Activated naive CD4-positive, alpha-beta T cell treated with anti-CD3 and anti-CD28 coated beads, Interleukin-2, amount 10 ng/mL, durations not matched to agents 7 days and 5 days (primary cell): ENCODE data around the gene FCRLB.
A peak's percentile ranks its signal among the peaks of the same experiment; 100 is the strongest.
"Not testable (repeated sequence)": the region's sequence is repeated elsewhere in the genome, so short reads cannot be mapped to it uniquely, and the experiment has no call there.

Experiments
- CTCF ChIA-PET: fragments of 350-600 bp; sonication (Branson Sonifier 250); formaldehyde crosslinking; loops from one replicate; lab custom pipeline; 2021; ENCODE audit warnings: antibody characterized with exemption; lab: Charles Lee
- DNase-seq: peaks from one replicate; pipeline ENCODE4 v3.0.0-alpha.2; 2020
- H3K27ac Mint-ChIP-seq: one replicate; pipeline ENCODE4 v1.8.0; 2021; ENCODE audit warnings: mild to moderate bottlenecking, moderate library complexity, mixed read lengths
- H3K27me3 Mint-ChIP-seq: one replicate; pipeline ENCODE4 v1.8.0; 2021; ENCODE audit warnings: mild to moderate bottlenecking, mixed read lengths
- H3K36me3 Mint-ChIP-seq: one replicate; pipeline ENCODE4 v1.8.0; 2021; ENCODE audit warnings: mixed read lengths
- H3K4me1 Mint-ChIP-seq: one replicate; pipeline ENCODE4 v1.8.0; 2021; ENCODE audit warnings: mixed read lengths
- H3K4me3 Mint-ChIP-seq: one replicate; pipeline ENCODE4 v1.8.0; 2021; ENCODE audit warnings: mild to moderate bottlenecking, moderate library complexity, mixed read lengths
- H3K9me3 Mint-ChIP-seq: one replicate; pipeline ENCODE4 v1.8.0; 2021; ENCODE audit warnings: mixed read lengths

Gene FCRLB, protein sequence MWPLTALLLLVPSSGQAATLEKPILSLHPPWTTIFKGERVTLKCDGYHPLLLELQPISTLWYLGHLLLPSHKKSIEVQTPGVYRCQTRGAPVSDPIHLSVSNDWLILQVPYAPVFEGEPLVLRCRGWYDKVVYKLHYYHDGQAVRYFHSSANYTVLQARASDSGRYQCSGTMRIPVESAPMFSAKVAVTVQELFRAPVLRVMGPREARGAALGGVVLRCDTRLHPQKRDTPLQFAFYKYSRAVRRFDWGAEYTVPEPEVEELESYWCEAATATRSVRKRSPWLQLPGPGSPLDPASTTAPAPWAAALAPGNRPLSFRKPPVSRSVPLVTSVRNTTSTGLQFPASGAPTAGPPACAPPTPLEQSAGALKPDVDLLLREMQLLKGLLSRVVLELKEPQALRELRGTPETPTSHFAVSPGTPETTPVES

DNA sequence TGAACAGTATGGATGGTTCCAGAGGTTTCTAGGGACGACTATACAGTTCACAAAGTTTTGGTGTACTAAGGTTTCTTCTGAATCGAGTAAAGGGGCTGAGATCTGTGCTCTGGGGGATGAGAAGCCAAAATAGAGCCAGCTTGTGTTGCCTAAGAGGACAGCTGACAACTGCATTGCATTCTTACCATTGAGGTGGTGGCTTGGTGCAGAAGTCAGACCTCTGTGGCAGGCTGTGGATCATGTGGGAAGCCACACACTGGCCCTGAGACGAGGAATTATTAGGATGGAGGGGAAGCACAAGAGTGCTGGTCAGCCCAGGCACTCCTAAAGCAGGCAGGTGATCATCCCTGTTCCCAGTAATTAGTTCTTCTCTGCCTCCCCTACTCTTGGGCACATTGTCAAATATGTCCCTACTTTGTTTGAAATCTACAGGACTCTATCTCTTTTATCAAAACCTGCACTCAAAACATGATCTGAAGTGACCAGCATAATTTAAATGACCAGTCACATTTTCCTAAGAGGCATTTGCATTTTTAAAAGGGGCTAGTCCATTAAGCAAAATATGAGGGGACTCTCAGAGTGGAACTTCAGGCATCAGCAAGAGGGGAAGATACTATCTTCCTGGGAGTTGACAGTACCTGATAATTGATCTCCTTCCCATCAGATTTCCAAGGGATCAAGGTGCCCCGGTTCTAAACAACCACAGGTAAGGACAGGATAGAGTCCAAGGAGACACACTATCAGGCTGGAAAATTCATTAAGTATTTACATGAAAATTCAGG is at the start of gene FCRLB:
FCRLB (plus strand) TSS at position 589 of the 782 bp plus-strand sequence. CDS start 1,129 bp downstream, outside the sequence.
- H3K9me3 Mint-ChIP-seq, result no peaks in the 10 kb centered on the region
- peaks cover 64% of the 10 kb centered on the region for H3K27me3 Mint-ChIP-seq
- DNase-seq, result no peak
- H3K4me1 Mint-ChIP-seq, result peaks cover 23% of the 10 kb centered on the region
- H3K4me3 Mint-ChIP-seq, result no peak within 1 kb of the TSS
- H3K27ac Mint-ChIP-seq, result no peak within 1 kb of the TSS
- no peaks in the 10 kb centered on the region for H3K36me3 Mint-ChIP-seq
- CTCF ChIA-PET, result no interaction called here

DNA sequence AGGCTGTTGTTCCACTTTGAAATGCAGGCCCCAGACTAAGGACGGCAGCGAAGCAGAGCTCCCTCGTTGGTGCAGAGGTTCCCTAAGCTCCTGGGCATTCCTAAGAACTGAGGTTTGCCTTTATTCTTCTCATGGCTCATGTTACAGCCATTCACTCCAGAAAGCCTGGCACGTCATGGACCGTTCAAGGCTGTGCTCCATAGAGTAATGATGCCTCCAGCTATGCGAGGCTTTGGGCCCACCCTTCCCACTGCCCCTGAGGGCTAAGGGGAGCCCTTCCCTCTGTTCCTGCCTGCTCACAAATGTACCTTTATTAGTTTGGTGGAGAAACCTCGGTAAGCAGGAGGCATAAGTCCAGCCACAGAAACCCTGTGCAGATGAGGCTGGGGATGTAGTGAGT is 47.9 kb upstream of the FCRLB start:
- H3K27ac Mint-ChIP-seq, result not testable (repeated sequence)

DNA sequence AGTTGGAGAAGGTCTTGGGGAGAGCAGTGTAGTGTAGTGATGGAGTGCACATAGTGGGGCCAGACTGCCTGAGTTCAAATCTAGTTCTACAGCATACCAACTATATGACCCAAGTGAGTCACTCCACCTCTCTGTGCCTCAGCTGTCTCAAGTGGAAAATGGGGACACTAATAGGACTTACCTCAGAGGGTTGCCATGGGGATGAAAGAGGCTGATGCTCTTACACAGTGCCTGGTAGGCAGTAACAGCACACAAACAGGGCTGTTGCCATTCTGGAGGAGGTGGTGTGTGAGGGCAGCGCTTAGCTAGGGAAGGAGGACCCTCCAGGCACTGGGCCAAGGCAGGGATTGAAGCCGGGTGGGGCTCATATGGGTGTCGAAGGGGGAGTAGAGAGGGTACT is 46.9 kb upstream of the FCRLB start:
- H3K4me1 Mint-ChIP-seq, H3K27ac Mint-ChIP-seq, H3K4me3 Mint-ChIP-seq, H3K36me3 Mint-ChIP-seq, H3K9me3 Mint-ChIP-seq, CTCF ChIA-PET, DNase-seq: not testable (repeated sequence)
- H3K27me3 Mint-ChIP-seq, result peaks cover 29% of the 10 kb centered on the region

More for the DNA sequence above, 47.9 kb upstream of the FCRLB start:
- H3K4me3 Mint-ChIP-seq, H3K4me1 Mint-ChIP-seq, H3K9me3 Mint-ChIP-seq, H3K36me3 Mint-ChIP-seq, CTCF ChIA-PET, DNase-seq: not testable (repeated sequence)
- peaks cover 29% of the 10 kb centered on the region for H3K27me3 Mint-ChIP-seq

DNA sequence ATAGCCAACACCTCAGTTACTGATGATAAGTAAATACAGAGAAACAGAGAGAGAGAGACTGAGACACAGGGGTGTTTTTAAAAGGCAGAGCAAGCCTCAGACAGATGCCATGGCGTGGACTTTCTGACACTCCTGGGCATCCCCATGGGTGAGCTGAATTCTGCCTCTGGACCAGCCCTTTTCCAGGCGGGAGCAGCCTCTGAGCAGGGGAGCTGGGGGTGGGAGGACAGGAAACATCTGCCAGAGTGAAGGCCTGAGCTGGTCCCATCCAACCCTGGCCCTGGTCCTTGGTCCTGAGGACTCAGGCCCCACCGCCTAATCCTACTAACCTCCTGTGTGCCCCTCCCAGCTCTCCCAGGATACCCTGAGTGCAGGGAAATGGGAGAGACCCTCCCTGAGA is 46.4 kb upstream of the FCRLB start:
- H3K36me3 Mint-ChIP-seq, CTCF ChIA-PET, H3K4me3 Mint-ChIP-seq, H3K4me1 Mint-ChIP-seq, H3K9me3 Mint-ChIP-seq, DNase-seq, H3K27ac Mint-ChIP-seq: not testable (repeated sequence)
- H3K27me3 Mint-ChIP-seq, result peaks cover 29% of the 10 kb centered on the region

DNA sequence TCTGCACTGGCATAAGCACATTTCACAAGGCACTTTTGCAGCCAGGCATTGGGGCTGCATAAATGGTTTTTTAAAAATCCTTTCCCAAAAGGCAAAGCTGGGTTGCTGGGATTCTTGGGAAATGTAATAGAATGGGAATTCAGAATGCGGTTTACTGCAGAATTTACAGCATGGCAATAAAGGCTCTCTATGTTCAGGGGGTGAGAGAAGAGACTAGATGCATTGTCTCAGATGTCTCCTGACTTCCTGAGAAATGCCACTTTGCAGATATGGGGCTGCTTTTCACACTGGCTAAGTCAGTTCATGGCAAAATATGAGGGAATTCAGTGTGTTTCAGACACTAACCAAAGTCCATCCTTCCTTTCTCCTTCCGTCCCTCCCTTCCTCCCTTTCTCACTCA is 44.9 kb upstream of the FCRLB start:
- no peaks in the 10 kb centered on the region for H3K36me3 Mint-ChIP-seq
- DNase-seq, result no peak
- no peaks in the 10 kb centered on the region for H3K4me1 Mint-ChIP-seq
- no peak overlapping the region for H3K4me3 Mint-ChIP-seq
- H3K27ac Mint-ChIP-seq, result no peak overlapping the region
- H3K9me3 Mint-ChIP-seq, result no peaks in the 10 kb centered on the region
- CTCF ChIA-PET, result no interaction called here
- H3K27me3 Mint-ChIP-seq, result peaks cover 23% of the 10 kb centered on the region

DNA sequence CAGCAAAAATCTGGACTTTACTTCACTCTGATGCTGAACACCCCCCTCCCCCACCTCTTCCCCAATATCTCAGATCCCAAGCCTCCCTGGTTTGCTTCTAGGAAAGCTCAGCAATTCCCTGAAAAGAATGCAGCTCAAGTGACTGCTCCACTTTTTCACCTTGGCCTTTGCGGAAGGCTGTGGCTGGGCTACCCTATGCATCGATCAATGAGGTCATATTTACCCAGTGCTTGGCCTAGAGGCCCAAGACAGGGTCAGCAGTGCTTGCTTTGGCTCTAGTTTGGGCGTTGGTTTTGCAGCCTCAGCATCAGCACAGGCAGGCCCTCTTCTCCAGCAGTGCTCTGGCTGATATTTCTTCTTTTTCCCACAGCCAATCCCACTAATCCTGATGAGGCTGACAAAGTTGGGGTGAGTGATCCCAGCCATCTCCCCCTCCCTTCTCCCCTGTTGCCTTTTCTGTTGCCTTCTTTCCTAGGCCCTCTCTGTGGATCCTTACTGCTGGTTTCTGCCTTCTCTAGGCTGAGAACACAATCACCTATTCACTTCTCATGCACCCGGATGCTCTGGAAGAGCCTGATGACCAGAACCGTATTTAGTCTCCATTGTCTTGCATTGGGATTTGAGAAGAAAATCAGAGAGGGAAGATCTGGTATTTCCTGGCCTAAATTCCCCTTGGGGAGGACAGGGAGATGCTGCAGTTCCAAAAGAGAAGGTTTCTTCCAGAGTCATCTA is 44.2 kb upstream of the FCRLB start:
- H3K27ac Mint-ChIP-seq, result no peak overlapping the region

DNA sequence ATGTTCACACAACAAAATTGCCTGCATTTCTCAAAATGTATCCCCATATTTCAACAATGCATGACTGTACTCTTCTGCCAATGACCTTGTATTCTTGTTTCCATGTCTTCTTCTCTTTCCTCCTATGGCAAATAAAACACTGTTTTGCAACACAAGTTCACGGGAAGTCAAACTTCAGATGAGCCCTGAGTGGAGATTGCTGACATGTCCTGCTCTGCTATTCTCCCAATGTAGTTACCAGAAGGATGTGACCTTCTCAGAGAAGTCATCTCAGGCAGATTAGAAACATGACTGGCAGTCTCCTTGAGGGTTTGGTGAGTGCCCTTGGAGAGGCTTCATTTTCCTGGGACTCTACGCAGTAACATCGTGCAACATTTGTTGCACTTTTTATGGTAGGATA is 42.8 kb upstream of the FCRLB start:
- H3K27me3 Mint-ChIP-seq, result peaks cover 22% of the 10 kb centered on the region
- no peak for DNase-seq
- no peak overlapping the region for H3K4me3 Mint-ChIP-seq
- no peaks in the 10 kb centered on the region for H3K4me1 Mint-ChIP-seq
- H3K9me3 Mint-ChIP-seq, result no peaks in the 10 kb centered on the region
- no peaks in the 10 kb centered on the region for H3K36me3 Mint-ChIP-seq
- CTCF ChIA-PET, result no interaction called here
- no peak overlapping the region for H3K27ac Mint-ChIP-seq

More for the DNA sequence above, 44.2 kb upstream of the FCRLB start:
- H3K4me3 Mint-ChIP-seq, result no peak overlapping the region
- no peaks in the 10 kb centered on the region for H3K9me3 Mint-ChIP-seq
- H3K4me1 Mint-ChIP-seq, result no peaks in the 10 kb centered on the region
- CTCF ChIA-PET, result no interaction called here
- H3K27me3 Mint-ChIP-seq, result peaks cover 21% of the 10 kb centered on the region
- no peak for DNase-seq
- H3K36me3 Mint-ChIP-seq, result no peaks in the 10 kb centered on the region

DNA sequence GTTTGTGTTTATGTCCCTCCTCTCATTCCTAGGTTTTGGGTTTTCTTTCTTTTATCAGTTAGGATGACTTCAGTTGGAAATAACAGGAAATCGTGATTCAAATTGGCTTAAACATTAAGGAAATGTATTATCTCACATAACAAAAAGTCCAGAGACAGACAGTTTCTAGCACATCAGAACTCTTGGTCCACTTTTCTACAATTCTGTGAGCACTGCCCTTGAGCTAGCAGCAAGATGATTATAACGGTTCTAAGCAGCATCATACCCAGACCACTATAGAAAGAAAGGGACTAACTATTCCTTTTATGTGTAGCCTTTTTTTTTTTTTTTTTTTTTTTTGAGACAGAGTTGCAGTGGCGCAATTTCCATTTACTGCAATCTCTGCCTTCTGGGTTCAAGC is 39.5 kb upstream of the FCRLB start:
- CTCF ChIA-PET, result no interaction called here
- Mint-ChIP-seq H3K27me3 (peaks cover 21% of the 10 kb centered on the region), H3K9me3 (no peaks in the 10 kb centered on the region), H3K36me3 (no peaks in the 10 kb centered on the region), H3K4me1 (no peaks in the 10 kb centered on the region), H3K4me3 (no peak overlapping the region), H3K27ac (no peak overlapping the region)
- no peak for DNase-seq

DNA sequence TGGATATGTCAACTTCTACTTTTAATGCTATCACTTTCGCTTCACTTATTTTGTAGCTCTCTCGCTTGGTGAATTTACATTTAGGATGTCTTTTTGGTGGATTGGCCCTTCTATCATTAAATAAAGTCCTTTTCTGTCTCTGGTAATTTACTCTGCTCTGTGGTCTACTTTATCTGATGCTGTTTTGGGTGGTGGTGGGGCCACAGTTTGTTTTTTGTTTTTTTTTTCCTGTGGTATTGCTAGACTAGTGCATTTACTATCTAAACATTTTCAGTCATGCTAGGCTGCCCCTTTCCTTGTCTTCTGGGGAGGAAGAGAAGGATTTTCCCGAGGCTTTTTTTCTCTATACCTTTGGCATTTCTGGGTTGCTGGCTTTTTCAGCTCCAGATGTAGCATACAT is 32.4 kb upstream of the FCRLB start:
- CTCF ChIA-PET, result no interaction called here

DNA sequence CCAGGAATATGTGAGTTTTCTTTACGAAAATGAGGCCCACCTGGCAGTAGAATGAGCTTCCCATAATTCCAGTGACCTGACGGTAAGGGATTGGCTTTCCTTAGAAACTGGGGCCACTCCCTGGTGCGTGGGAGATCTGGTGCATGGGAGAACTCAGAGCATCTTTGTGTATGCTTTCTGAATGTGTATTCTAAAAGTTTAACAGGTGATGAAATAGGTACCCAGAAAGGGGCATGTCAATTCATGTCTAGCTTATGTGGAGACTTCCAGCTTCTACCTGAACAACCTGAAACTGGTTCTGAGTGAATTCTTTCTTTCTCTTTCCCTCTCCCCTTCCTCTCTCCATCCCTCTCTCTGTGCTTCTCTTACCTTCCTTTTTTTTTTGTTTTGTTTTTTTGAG is 29.5 kb upstream of the FCRLB start:
- no peak for DNase-seq
- H3K4me1 Mint-ChIP-seq, result no peaks in the 10 kb centered on the region
- peak overlapping the region; percentile 39 for H3K27ac Mint-ChIP-seq
- no peak overlapping the region for H3K4me3 Mint-ChIP-seq
- H3K9me3 Mint-ChIP-seq, result no peaks in the 10 kb centered on the region
- CTCF ChIA-PET, result interaction anchor here (0.9 kb wide), 1 partner anchor 10 kb away, joined by 4 read pairs; no protein-coding TSS in a partner anchor
- H3K27me3 Mint-ChIP-seq, result peaks cover 37% of the 10 kb centered on the region
- no peaks in the 10 kb centered on the region for H3K36me3 Mint-ChIP-seq

More for the DNA sequence above, 32.4 kb upstream of the FCRLB start:
- H3K4me1 Mint-ChIP-seq, result no peaks in the 10 kb centered on the region
- peaks cover 27% of the 10 kb centered on the region for H3K27me3 Mint-ChIP-seq
- H3K9me3 Mint-ChIP-seq, result no peaks in the 10 kb centered on the region
- H3K4me3 Mint-ChIP-seq, result no peak overlapping the region
- H3K36me3 Mint-ChIP-seq, result no peaks in the 10 kb centered on the region
- no peak for DNase-seq
- H3K27ac Mint-ChIP-seq, result no peak overlapping the region

DNA sequence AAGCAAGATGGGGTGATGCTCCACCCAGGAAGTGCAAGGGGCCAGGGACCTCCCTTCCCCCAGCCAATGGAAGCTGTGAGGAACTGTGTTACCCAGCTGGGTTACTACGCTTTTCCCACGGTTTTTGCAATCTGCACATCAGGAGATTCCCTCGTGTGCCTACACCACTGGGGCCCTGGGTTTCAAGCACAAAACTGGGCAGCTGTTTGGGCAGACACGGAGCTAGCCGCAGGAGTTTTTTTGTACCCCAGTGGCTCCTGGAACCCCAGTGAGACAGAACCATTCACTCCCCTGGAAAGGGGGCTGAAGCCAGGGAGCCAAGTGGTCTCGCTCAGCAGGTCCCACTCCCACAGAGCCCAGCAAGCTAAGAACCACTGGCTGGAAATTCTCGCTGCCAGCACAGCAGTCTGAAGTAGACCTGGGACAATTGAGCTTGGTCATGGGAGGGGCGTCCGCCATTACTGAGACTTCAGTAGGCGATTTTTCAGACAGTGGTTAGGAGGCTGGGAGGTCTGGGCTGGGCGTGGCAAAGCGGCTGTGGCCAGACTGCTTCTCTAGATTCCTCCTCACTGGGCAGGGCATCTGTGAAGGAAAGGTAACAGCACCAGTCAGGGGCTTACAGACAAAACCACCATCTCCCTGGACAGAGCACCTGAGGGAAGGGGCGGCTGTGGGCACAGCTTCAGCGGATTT is 28.2 kb upstream of the FCRLB start:
- H3K4me1 Mint-ChIP-seq, H3K36me3 Mint-ChIP-seq, DNase-seq, H3K27ac Mint-ChIP-seq, H3K9me3 Mint-ChIP-seq, H3K4me3 Mint-ChIP-seq, CTCF ChIA-PET: not testable (repeated sequence)
- H3K27me3 Mint-ChIP-seq, result peaks cover 45% of the 10 kb centered on the region

DNA sequence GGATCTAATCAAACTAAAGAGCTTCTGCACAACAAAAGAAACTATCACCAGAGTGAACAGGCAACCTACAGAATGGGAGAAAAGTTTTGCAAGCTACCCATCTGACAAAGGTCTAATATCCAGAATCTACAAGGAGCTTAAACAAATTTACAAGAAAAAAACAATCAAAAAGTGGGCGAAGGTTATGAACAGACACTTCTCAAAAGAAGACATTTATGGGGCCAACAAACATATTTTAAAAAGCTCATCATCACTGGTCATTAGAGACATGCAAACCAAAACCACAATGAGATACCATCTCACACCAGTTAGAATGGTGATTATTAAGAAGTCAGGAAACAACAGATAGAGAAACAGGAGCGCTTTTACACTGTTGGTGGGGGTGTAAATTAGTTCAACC is 23.0 kb upstream of the FCRLB start:
- H3K4me1 Mint-ChIP-seq, H3K36me3 Mint-ChIP-seq, H3K4me3 Mint-ChIP-seq, DNase-seq, H3K9me3 Mint-ChIP-seq, CTCF ChIA-PET, H3K27ac Mint-ChIP-seq: not testable (repeated sequence)
- peaks cover 39% of the 10 kb centered on the region for H3K27me3 Mint-ChIP-seq

DNA sequence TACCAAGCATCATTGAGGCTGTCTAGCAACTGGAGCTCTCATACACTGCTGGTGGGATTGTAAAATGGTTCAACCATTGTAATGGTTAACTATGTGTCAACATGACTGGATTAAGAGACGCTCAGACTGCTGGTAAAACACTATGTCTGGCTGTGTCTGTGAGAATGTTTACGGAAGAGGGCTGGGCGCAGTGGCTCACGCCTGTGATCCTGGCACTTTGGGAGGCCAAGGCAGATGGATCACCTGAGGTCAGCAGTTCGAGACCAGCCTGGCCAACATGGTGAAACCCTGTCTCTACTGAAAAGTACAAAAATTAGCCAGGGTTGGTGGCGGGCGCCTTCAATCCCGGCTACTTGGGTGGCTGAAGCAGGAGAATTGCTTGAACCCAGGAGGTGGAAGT is 19.1 kb upstream of the FCRLB start:
- Mint-ChIP-seq H3K27ac (no peak overlapping the region), H3K36me3 (no peaks in the 10 kb centered on the region), H3K4me1 (no peaks in the 10 kb centered on the region), H3K9me3 (no peaks in the 10 kb centered on the region), H3K27me3 (peaks cover 10% of the 10 kb centered on the region), H3K4me3 (no peak overlapping the region)
- no peak for DNase-seq
- CTCF ChIA-PET, result interaction anchor here (1.0 kb wide), 1 partner anchor 11 kb away, joined by 4 read pairs; no protein-coding TSS in a partner anchor

DNA sequence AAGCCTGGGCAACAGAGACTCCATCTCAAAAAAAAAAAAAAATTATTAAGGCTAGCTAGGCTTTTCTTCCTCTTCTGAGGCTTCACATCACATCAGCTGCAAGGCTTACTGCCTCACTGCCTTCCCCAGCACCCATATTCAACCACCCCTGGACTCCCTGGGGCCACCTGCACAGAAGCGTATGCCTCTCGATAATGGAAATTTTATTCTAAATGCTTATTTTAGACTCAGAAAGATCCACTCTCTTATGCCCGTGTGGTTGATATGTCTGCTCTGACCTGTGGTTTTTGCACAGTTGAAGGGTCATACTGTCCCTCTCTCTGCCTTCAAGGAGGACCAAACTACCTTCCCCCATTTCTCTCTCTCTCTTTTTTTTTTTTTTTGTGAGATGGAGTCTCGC is 15.8 kb upstream of the FCRLB start:
- no peaks in the 10 kb centered on the region for H3K36me3 Mint-ChIP-seq
- peaks cover 18% of the 10 kb centered on the region for H3K27me3 Mint-ChIP-seq
- H3K9me3 Mint-ChIP-seq, result no peaks in the 10 kb centered on the region
- H3K4me1 Mint-ChIP-seq, result no peaks in the 10 kb centered on the region
- no peak overlapping the region for H3K27ac Mint-ChIP-seq
- CTCF ChIA-PET, result no interaction called here
- no peak overlapping the region for H3K4me3 Mint-ChIP-seq
- no peak for DNase-seq
